Glutamatergic neuron (in vitro differentiated cells): ENCODE results near the gene HAUS3. TPM values are rescaled to one million over a fixed set of nuclear protein-coding genes. Genes with fewer than 3 reads are reported as not detected.

Experiments
- DNase-seq: peaks from one replicate; pipeline ENCODE4 v3.0.0; 2022
- H3K27ac Mint-ChIP-seq: one replicate; pipeline ENCODE4 v1.8.0; 2020; ENCODE audit warnings: mild to moderate bottlenecking, mixed read lengths, inconsistent platforms; ENCODE audit not compliant: unreplicated experiment
- H3K27me3 Mint-ChIP-seq: one replicate; pipeline ENCODE4 v1.8.0; 2020; ENCODE audit warnings: mild to moderate bottlenecking, moderate library complexity, mixed read lengths, inconsistent platforms; ENCODE audit not compliant: unreplicated experiment
- H3K36me3 Mint-ChIP-seq: one replicate; pipeline ENCODE4 v1.8.0; 2020; ENCODE audit warnings: mild to moderate bottlenecking, mixed read lengths, inconsistent platforms; ENCODE audit not compliant: unreplicated experiment
- H3K4me1 Mint-ChIP-seq: one replicate; pipeline ENCODE4 v1.8.0; 2020; ENCODE audit warnings: mild to moderate bottlenecking, low read depth, mixed read lengths, inconsistent platforms; ENCODE audit not compliant: unreplicated experiment
- H3K4me3 Mint-ChIP-seq: one replicate; pipeline ENCODE4 v1.8.0; 2020; ENCODE audit warnings: mild to moderate bottlenecking, mixed read lengths, inconsistent platforms; ENCODE audit not compliant: unreplicated experiment
- H3K9me3 Mint-ChIP-seq: one replicate; pipeline ENCODE4 v1.8.0; 2020; ENCODE audit warnings: mild to moderate bottlenecking, moderate library complexity, mixed read lengths, inconsistent platforms; ENCODE audit not compliant: unreplicated experiment
- CTCF ChIP-seq: fragments of 200-600 bp; sonication (generic); IDR thresholded peaks from one replicate; pipeline ENCODE4 v1.5.0; 2021; ENCODE audit not compliant: partially characterized antibody, unreplicated experiment
- total RNA-seq: library from RNA; stranded (reverse); fragmentation: NEBNext Ultra II Directional; extraction: Animal tissue kit (Norgen Biotek cat#: 25700); gene quantifications from one replicate; pipeline ENCODE4 v1.2.1, GENCODE V29; 2021; ENCODE audit not compliant: unreplicated experiment

Gene HAUS3
- total RNA-seq, 1 donor from 2014 or later: 15.6 TPM

GRCh38 chr4:2263926-2264321 is 22.0 kb upstream of the HAUS3 start:
- H3K4me1 Mint-ChIP-seq: peaks cover 5% of the 10 kb centered on the region
- no peak overlapping the region for H3K27ac Mint-ChIP-seq
- no peak for DNase-seq
- no peaks in the 10 kb centered on the region for H3K36me3 Mint-ChIP-seq
- peaks cover 1% of the 10 kb centered on the region for H3K27me3 Mint-ChIP-seq
- H3K9me3 Mint-ChIP-seq: peaks cover 1% of the 10 kb centered on the region
- no peak overlapping the region for H3K4me3 Mint-ChIP-seq
- TF ChIP-seq CTCF: no peak

- TF ChIP-seq CTCF: no peak
- Mint-ChIP-seq H3K27ac (peak overlapping the region; percentile 28), H3K36me3 (no peaks in the 10 kb centered on the region), H3K27me3 (no peaks in the 10 kb centered on the region), H3K4me1 (peaks cover 5% of the 10 kb centered on the region), H3K9me3 (peaks cover 1% of the 10 kb centered on the region), H3K4me3 (peak overlapping the region; percentile 68)
- no peak for DNase-seq
These were observed 21.0 kb upstream of the HAUS3 start for GRCh38 chr4:2262944-2263250.

GRCh38 chr4:2262145-2262943 is 20.4 kb upstream of the HAUS3 start:
- Mint-ChIP-seq H3K9me3 (peaks cover 3% of the 10 kb centered on the region), H3K4me3 (peak overlapping the region; percentile 76), H3K27me3 (no peaks in the 10 kb centered on the region), H3K36me3 (no peaks in the 10 kb centered on the region), H3K27ac (peak overlapping the region; percentile 66), H3K4me1 (peaks cover 8% of the 10 kb centered on the region)
- DNase-seq: peak; percentile 97
- TF ChIP-seq CTCF: no peak

GRCh38 chr4:2261853-2262144 is 19.9 kb upstream of the HAUS3 start, which contains the start of gene MXD4:
TSS of gene MXD4 (minus strand) at chr4:2262109. CDS start at chr4:2261980, 129 bp downstream.
- Mint-ChIP-seq H3K27me3 (no peaks in the 10 kb centered on the region), H3K36me3 (no peaks in the 10 kb centered on the region), H3K4me3 (peak within 1 kb of the TSS; percentile 76), H3K27ac (peak within 1 kb of the TSS; percentile 66), H3K9me3 (peaks cover 3% of the 10 kb centered on the region), H3K4me1 (peaks cover 11% of the 10 kb centered on the region)
- TF ChIP-seq CTCF: no peak
- no peak for DNase-seq

- DNase-seq: peak; percentile 68
- H3K27ac Mint-ChIP-seq: no peak overlapping the region
These were observed 19.4 kb upstream of the HAUS3 start for GRCh38 chr4:2261110-2261852.

More at GRCh38 chr4:2261110-2261852, 19.4 kb upstream of the HAUS3 start:
- Mint-ChIP-seq H3K27me3 (no peaks in the 10 kb centered on the region), H3K36me3 (no peaks in the 10 kb centered on the region), H3K4me1 (peaks cover 11% of the 10 kb centered on the region), H3K4me3 (peak overlapping the region; percentile 70), H3K9me3 (peaks cover 3% of the 10 kb centered on the region)
- no peak for TF ChIP-seq CTCF
